CD4-positive, alpha-beta T cell treated with Interleukin-10 for 1 hour (primary cell): ENCODE results near the gene EIF4G3.
"Not testable (repeated sequence)": the region's sequence is repeated elsewhere in the genome, so short reads cannot be mapped to it uniquely, and the experiment has no call there.

Experiments used
- DNase-seq: peaks from one replicate; pipeline ENCODE4 v3.0.0-alpha.2; 2020

EIF4G3 gene

DNA sequence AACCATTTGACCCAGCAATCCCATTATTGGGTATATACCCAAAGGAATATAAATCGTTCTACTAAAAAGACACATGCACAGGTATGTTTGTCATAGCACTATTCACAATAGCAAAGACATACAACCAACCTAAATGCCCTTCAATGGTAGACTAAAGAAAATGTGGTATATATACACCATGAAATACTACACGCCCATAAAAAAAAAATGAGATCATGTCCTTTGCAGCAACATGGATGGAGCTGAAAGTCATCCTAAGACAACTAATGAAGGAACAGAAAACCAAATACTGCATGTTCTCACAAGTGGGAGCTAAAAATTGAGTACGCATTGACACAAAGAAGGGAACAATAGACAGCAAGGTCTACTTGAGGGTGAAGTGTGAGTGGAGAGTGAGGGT lies 72.0 kb downstream of the EIF4G3 start:
- DNase-seq: no peak

DNA sequence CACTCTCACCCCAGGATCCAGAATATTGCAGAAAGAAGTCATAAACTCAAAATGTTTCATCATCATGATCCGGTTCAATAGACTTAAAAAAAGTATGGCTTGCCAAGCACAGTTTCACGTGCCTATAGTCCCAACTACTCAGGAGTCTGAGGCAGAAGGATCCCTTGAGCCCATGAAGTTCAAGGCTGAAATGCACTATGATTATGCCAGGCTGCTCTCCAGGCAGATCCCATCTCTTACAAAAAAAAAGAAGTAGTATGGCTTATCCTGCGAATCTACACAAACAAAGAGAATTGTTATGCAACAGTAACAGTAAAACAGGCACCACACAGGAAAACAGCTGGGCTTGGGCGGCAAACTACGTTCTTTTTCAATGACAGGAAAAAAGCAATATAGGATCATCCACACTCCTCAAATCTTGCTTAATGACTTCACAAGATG lies 76.2 kb downstream of the EIF4G3 start:
- no peak for DNase-seq

- DNase-seq: no peak
These were observed 76.9 kb downstream of the EIF4G3 start for GRCh38 chr1:21099869-21100131.

- no peak for DNase-seq
These were observed 77.4 kb downstream of the EIF4G3 start for GRCh38 chr1:21099034-21099868.

- no peak for DNase-seq
These were observed 78.3 kb downstream of the EIF4G3 start for GRCh38 chr1:21098186-21098915.

DNA sequence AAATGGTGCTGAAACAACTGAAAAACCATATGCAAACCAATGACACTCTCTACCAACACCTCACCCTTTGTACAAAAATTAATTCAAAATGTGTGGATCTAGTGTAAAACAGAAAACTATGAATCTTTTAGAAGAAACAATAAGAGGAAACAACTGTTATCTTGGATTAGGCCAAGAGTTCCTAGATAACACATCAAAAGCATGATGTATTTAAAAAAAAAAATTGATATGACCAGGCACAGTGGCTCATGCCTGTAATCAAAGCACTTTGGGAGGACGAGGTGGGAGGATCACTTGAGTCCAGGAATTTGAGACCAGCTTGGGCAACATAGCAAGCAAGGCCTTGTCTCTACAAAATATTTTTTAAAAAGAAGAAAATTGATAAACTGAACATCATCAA lies 79.0 kb downstream of the EIF4G3 start:
- no peak for DNase-seq

- DNase-seq: no peak
These were observed 80.7 kb downstream of the EIF4G3 start for GRCh38 chr1:21095976-21096375.

DNA sequence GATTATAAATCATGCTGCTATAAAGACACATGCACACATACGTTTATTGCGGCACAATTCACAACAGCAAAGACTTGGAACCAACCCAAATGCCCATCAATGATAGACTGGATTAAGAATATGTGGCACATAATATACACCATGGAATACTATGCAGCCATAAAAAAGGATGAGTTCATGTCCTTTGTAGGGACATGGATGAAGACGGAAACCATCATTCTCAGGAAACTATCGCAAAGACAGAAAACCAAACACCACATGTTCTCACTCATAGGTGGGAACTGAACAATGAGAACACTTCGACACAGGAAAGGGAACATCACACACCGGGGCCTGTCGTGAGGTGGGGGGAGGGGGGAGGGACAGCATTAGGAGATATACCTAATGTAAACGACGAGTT lies 82.4 kb downstream of the EIF4G3 start:
- DNase-seq: not testable (repeated sequence)

GRCh38 chr1:21093271-21093958 lies 83.3 kb downstream of the EIF4G3 start:
- DNase-seq: not testable (repeated sequence)

DNA sequence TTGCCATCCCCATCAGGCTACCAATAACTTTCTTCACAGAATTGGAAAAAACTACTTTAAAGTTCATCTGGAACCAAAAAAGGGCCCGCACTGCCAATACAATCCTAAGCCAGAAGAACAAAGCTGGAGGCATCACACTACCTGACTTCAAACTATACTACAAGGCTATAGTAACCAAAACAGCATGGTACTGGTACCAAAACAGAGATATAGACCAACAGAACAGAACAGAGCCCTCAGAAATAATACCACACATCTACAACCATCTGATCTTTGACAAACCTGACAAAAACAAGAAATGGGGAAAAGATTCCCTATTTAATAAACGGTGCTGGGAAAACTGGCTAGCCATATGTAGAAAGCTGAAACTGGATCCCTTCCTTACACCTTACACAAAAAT lies 84.2 kb downstream of the EIF4G3 start:
- not testable (repeated sequence) for DNase-seq

DNA sequence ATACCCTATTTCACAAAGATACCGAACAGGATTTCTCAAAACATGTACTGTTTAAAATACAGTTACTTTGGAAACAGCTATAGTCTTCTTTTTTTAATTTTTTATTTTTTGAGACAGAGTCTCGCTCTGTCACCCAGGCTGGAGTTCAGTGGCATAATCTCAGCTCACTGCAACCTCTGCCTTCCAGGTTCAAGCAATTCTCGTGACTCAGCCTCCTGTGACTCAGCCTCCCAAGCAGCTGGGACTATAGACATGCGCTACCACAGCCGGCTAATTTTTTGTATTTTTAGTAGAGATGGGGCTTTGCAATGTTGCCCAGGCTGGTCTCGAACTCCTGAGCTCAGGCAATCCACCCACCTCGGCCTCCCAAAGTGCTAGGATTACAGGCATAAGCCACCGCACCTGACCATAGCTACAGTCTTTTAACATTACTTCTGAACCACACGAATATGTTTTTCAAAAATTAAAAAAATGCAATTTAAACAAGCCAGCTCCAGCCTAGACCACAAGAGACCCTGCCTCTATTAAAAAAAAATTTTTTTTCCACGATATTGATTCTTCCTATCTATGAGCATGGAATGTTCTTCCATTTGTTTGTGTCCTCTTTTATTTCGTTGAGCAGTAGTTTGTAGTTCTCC lies 85.5 kb downstream of the EIF4G3 start:
- DNase-seq: not testable (repeated sequence)

DNA sequence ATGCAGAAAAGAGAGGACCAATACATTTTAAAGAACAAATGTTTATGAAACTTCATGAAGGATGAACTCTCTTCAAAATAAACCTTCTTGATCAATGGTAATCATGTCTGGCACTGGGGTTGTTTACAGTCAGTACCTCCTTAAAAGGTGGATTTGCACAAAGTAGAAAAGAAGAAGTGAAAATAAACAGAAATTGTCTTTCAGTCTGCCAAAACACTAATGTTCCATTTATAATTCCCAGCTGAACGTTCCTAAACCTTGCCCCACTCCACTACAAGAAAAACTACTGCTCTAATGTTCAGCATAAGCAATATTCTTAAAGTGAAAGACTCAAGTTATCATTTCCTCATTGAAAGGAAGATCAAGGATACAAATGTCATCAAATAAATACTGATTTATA lies 86.2 kb downstream of the EIF4G3 start:
- DNase-seq: no peak

DNA sequence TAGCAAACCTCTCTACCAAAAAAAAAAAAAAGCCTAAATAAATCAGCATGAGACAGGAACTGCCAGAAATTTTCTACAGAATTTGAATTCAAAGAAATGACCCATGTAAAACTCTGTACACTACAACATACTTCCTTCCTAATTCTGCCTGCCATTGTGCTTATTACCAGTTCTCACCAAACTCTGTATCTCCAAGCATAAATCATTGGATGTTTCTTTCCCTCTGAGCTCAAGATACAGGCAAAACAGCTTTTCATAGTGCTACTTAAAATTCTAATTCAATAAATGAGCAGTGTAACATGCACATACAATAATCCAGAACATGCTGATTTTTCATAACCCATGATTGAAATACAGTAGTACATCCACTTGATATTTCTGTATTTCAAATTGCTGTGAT lies 87.0 kb downstream of the EIF4G3 start:
- no peak for DNase-seq

DNA sequence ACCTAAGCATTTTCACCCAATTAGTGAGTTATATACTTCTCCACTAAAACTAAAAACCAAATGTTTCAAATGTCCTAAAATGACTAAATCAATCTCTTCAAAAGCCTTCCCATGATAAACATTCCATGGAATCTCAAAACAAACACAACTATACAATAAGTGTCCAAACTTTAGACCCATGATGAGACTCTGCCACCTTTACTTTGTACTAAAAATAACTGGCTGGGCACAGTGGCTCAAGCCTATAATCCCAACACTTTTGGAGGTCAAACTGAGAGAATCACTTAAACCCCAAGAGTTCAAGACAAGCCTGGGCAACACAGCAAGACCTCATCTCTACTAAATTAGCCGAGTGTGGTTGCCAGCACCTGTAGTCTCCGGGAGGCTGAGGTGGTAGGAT lies 87.4 kb downstream of the EIF4G3 start:
- no peak for DNase-seq

DNA sequence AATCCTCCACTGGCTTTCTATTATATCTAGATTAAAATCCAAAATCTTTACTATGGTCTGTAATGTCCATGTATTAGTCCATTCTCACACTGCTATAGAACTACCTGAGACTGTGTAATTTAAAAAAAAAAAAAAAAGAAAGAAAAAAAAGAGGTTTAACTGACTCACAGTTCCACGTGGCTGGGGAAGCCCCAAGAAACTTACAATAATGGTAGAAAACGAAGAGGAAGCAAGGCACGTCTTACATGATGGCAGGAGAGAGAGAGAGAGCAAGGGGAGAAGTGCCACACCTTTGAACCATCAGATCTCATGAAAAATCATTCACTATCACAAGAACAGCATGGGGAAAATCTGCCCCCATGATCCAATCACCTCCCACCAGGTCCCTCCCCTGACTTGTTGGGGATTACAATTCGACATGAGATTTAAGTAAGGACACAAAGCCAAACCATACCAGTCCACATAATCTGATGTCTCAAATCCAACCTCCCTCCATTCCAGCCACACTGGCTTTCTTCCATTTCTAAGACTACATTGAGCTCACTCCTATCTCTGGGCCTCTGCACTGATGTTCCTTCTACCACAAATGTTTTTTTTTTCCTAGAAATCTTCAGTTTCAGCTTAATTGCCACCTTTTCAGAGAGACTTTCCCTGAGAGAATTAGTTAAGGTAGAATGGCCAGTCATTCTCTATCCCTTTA lies 92.4 kb downstream of the EIF4G3 start:
- no peak for DNase-seq

- no peak for DNase-seq
These were observed 94.6 kb downstream of the EIF4G3 start for GRCh38 chr1:21082073-21082472.

DNA sequence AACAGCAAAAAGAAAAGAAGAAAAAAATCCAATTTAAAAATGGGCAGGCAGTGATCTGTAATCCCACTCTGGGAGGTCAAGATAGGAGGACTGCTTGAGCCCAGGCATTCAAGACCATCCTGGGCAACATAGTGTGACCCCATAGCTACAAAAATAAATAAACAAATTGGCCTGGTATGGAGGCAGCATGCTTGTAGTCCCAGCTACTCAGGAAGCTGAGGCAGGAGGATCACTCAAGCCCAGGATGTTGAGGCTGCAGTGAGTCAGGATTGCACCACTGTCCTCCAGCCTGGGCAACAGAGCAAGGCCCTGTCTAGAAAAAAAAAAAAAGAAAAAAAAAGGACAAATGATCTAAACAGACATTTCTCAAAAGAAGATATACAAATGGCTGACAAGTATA lies 99.6 kb downstream of the EIF4G3 start:
- no peak for DNase-seq

DNA sequence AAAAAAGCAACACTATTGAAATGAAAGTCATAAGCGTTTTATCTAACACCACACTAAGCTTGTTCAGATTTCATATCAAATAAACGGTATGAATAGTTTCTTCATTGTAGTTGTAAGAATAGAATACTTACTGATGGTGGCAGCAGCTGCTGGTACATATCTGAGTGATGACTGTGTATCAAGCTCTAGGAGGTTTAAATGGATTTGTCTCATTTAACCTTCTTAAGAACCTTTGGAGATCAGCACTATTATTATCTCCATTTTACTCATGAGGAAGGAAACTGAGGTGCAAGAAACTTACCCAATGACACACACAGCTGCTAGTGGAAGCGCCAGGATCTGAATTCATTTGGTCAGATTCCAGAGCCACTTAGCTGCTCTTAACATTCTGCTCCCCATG lies 104.0 kb downstream of the EIF4G3 start:
- DNase-seq: no peak

DNA sequence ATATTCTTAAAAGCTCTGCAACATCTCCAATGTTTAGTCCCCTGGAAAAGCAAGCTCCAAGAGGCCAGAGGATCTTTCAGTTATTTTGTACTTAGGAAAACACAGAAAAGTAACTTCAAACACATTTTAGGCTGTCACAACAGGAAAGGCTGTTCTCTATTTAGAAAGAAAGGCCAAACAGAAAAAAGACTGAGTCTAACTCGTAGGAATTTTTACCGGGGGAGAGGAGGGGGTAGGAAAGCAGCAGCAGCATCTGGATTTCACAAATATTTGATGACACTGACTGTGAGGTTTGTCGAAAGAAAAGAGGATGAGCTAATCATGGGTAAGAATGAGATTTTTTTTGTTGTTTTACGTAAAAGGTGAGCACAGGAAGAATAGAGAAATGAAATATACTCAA lies 107.1 kb downstream of the EIF4G3 start:
- DNase-seq: no peak

- no peak for DNase-seq
These were observed 107.8 kb downstream of the EIF4G3 start for GRCh38 chr1:21068937-21069336.

DNA sequence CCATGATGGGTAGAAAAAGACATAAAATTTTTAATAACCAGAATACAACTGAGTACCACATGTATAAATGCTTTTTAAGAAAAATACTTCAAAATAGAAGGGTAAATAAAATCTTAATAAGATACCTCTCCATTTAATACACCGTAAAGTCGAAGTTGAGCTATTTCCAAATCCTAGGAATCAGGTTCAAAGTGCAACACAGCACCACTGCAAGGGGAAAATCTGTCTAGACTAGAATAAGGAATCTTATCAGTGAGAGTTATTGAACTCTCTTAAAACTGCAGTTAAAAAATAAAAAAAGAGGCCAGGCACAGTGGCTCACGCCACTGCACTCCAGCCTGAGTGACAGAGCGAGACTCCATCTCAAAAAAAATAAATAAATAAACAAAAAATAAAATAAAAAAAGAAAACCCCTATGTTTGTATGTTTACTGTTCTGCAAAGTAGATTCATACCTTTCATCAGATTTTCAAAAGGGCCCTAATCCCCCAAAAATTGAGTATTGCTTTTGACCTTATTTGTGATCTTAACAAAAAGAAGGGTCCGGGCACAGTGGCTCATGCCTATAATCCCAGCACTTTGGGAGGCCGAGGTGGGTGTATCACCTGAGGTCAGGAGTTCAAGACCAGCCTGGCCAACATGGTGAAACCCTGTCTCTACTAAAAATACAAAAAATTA lies 109.0 kb downstream of the EIF4G3 start:
- DNase-seq: no peak

DNA sequence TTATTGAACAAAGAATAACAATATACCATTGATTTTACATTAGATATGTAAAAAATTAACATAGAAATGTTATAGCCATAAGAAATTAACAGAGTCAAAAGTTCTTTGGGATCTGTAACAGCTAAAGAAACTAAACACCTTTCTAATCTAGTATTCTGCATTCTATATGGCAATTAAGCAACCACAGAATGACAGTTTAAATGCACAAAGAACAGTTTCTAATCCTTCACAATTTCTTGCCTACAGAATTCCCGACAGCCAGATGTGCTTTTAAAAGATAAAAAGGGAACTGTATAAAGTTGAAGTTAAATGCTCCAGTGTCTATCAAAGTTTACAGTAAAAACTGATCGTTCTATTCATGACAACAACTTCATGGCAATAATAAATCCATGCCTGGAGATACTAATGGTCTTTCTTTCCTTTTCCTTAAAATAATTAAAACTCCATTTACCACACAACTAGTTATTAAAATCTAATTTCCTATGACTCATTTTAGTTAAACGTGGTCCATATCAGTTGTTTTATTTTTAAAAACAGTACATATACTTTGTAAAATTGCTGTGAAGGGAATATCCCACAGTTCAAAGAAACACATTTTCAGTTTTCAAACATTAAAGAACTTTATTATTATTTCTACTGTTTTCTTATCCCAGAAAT lies 110.2 kb downstream of the EIF4G3 start:
- no peak for DNase-seq
